HL-60/S4 treated with retinoic acid at 250 ng/mL for 4 days and 3 days (cell line): ENCODE data around the gene SCYGR2.
"Not testable (repeated sequence)": the region's sequence is repeated elsewhere in the genome, so short reads cannot be mapped to it uniquely, and the experiment has no call there.

Experiments
- in situ Hi-C: fragments of 300-500 bp; cut with MboI; formaldehyde crosslinking; loops from 2 replicates; pipeline ENCODE4 v1.7.0; 2022; ENCODE audit warnings: low sequenced_read_pairs

SCYGR2 gene

DNA sequence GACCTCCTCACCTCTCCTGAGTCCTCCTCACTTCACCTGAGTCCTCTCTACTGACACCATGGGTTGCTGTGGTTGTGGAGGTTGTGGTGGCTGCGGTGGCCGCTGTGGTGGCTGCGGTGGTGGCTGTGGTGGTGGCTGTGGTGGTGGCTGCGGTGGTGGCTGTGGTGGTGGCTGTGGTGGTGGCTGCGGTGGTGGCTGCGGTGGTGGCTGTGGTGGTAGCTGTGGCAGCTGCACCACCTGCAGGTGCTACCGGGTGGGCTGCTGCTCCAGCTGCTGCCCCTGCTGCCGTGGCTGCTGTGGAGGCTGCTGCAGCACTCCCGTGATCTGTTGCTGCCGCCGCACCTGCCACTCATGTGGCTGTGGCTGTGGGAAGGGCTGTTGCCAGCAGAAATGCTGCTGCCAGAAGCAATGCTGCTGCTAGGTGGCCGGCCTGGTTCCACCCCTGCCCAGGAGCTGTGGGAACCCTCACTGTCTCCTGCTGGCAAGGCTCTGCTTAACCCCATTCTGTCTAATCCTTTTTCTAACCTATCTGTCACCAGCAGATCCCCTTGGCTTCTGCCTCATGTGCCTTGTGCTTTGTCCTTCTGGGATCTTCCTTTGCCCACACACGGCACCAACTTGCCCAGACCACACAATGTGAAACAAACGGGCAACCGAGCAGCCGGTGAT lies at the start of gene SCYGR2:
SCYGR2 (plus strand) TSS at position 59 of the 669 bp plus-strand sequence; CDS start at position 59, 0 bp downstream.
- in situ Hi-C loops, result not testable (repeated sequence)

DNA sequence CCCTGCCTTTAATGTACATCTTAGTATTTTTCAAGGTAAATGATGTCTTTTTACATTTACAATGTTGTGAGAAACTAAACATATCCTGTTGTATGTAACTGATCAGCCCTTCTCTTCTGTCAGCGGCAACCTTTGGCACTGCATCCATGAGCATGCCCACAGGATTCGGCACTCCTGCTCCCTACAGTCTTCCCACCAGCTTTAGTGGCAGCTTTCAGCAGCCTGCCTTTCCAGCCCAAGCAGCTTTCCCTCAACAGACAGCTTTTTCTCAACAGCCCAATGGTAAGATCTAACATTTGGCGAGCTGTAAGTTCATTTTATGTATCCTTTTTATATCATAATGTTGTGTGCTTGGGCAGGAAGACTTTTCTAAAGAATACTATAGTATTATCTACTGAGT lies 46.9 kb upstream of the SCYGR2 start:
- in situ Hi-C loops, result no loop called here

DNA sequence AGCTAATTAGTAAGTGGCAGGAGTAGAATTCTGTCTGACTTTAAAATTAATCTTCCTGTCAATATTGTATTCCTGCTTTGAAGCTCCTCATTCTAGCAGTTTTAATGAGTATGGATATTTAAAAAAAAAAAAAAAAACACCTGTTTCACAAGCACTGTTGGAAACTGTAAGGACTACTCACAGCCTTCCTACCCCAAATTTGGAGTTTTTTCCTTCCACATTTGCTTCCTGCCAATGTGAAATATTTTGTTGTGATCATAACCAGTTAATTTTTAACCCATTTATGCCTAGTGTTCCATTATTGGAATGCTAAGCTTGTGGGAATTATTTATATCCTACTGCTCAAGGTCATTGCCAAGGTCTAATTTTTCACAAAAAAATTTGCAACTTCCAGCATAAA lies 36.1 kb upstream of the SCYGR2 start:
- in situ Hi-C loops, result no loop called here

DNA sequence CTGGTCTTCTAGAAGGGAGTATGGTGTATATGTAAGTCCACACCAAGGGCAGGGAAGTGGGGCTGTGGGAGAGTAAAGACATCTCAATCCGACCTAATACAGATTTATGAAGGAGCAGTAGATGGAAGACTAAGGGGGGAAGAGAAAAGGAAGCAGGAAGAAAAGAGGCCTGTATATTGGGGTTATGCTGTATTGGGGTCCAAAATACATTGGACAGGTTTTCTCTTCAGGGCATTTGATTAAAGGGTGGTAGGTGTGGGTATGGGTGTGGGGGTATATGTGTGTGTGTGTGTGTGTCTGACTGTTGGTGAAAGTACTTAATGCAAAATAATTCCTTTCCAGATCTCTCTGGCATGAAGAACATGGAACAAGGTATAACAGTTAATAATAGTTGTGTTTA lies 33.6 kb upstream of the SCYGR2 start:
- in situ Hi-C loops, result no loop called here

- in situ Hi-C loops, result no loop called here
Observed at GRCh38 chr2:227566012-227566411, 32.7 kb upstream of the SCYGR2 start.

DNA sequence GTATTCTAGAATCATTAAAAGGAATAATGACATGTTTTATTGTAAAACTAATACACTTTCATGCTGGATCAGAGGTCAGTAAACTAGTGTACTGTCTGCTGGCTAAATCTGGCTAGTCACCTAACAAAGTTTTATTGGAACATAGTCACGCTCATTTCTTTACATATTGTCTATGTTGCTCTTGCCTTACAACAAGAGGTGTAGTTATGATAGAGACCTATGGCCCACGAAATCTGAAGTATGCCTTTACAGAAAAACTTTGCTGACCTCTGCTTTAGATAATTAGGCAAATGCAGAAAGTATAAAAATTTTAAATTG lies 29.9 kb upstream of the SCYGR2 start:
- in situ Hi-C loops, result no loop called here

- in situ Hi-C loops, result no loop called here
Observed at GRCh38 chr2:227570615-227571014, 28.1 kb upstream of the SCYGR2 start.

DNA sequence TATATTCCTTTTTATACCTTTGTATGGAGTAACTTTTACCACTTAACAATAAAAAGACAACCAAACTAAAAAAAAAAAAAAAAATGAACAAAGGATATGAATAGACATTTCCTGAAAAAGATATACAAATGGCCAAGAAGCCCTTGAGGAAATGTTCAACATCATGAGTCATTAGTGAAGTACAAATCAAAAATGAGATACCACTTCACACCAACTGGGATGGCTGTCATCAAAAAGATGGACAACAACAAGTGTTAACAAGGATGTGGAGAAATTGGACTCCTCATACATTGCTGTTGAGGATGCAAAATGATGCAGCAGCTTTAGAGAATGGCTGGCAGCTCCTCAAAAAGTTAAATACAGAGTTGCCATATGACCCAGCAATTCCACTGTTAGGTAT lies 22.6 kb upstream of the SCYGR2 start:
- in situ Hi-C loops, result no loop called here

DNA sequence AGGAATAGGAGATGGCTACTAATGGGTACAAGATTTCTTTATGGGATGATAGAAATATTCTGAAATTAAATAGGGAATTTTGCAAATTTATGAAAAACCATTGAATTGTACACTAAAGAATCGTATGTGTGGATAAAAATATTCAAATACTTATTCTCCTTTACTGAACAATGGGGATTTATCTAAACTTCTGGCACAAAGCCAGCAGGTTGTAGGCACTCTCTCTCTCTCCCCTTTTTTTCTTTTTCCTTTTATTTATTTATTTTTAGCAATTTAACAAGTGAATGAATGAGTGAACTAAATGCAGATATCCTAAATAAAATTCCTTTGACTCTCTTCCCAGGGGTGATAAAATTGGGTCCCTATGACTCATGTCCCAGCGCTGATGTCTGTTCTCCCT lies 21.9 kb upstream of the SCYGR2 start:
- in situ Hi-C loops, result no loop called here

- in situ Hi-C loops, result no loop called here
Observed at GRCh38 chr2:227577555-227577954, 21.1 kb upstream of the SCYGR2 start.

- in situ Hi-C loops, result no loop called here
Observed at GRCh38 chr2:227578642-227579041, 20.1 kb upstream of the SCYGR2 start.

GRCh38 chr2:227579791-227580190 lies 18.9 kb upstream of the SCYGR2 start:
- in situ Hi-C loops, result no loop called here

- in situ Hi-C loops, result no loop called here
Observed at GRCh38 chr2:227582369-227582768, 16.3 kb upstream of the SCYGR2 start.

- in situ Hi-C loops, result no loop called here
Observed at GRCh38 chr2:227592694-227593387, 5.9 kb upstream of the SCYGR2 start.

- in situ Hi-C loops, result no loop called here
Observed at GRCh38 chr2:227595797-227596196, 2.9 kb upstream of the SCYGR2 start.

- in situ Hi-C loops, result no loop called here
Observed at GRCh38 chr2:227597036-227597435, 1.7 kb upstream of the SCYGR2 start.

- in situ Hi-C loops, result no loop called here
Observed at GRCh38 chr2:227597998-227598397, 695 bp upstream of the SCYGR2 start.

GRCh38 chr2:227602358-227602757 lies 3.7 kb downstream of the SCYGR2 start:
- in situ Hi-C loops, result no loop called here

GRCh38 chr2:227606476-227606875 lies 7.8 kb downstream of the SCYGR2 start:
- in situ Hi-C loops, result no loop called here

DNA sequence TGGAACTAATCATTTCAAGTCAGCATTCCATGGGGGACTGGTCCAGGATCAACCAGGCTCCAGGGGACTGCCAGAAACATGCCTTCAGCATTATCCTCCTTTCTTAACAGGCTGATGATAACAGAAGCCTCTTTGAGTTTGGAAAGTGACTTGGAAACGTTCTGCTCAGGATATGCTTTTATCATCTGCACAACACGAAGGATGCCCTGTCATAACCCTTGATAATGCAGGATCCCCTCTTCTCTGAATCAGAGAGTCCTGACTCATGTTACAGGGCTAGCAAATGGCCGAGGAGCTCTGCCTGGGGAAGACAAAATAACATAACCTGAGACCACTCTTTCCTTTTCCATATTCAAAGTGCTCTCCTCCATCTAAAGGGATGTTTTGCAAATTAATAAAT lies 9.2 kb downstream of the SCYGR2 start:
- in situ Hi-C loops, result no loop called here

DNA sequence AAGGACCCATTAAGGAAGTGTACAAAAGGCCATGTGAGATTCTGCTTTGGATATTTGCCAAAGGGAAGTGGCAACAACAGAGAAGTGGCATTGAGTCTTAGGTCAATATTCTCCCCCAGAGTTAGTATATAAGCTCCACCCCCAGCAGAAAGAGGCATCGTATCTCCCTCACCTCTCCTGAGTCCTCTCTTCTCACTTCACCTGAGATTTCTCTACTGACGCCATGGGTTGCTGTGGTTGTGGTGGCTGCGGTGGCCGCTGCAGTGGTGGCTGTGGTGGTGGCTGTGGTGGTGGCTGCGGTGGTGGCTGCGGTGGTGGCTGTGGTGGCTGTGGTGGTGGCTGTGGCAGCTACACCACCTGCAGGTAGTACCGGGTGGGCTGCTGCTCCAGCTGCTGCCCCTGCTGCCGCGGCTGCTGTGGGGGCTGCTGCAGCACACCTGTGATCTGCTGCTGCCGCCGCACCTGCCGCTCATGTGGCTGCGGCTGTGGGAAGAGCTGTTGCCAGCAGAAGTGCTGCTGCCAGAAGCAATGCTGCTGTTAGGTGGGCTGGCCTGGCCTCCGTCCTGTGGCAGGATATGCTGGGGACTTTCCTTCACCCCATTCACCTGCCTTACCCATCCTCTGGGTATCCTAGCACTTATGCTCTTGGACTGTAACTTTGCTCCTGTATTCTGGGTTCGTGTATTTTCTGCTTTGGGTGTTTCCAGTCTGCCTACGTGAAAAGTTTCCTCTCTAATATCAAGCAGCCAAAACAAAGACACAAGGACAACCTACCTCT lies 10.1 kb downstream of the SCYGR2 start:
- in situ Hi-C loops, result no loop called here

- in situ Hi-C loops, result no loop called here
Observed at GRCh38 chr2:227610123-227610522, 11.4 kb downstream of the SCYGR2 start.
